BLaER1 treated with 17β-estradiol and CSF1 and Interleukin-3, amounts not matched to agents 10 nM and 100 nM (cell line): Measurements from ENCODE around the gene KRTAP1-3.
A peak's percentile ranks its signal among the peaks of the same experiment; 100 is the strongest.
"Not testable (repeated sequence)": the region's sequence is repeated elsewhere in the genome, so short reads cannot be mapped to it uniquely, and the experiment has no call there.

Experiments
- H3K27ac ChIP-seq, 11 experiments: shearing (Covaris generic); formaldehyde crosslinking; 2 replicates each; pipeline ENCODE4 v1.8.1; 2022
- H3K27me3 ChIP-seq, 11 experiments: shearing (Covaris generic); formaldehyde crosslinking; 2 replicates each; pipeline ENCODE4 v1.8.1; 2022
- H3K36me3 ChIP-seq, 11 experiments: shearing (Covaris generic); formaldehyde crosslinking; 2 replicates each; pipeline ENCODE4 v1.8.1; 2022
- H3K4me1 ChIP-seq, 10 experiments: shearing (Covaris generic); formaldehyde crosslinking; 2 replicates each; pipeline ENCODE4 v1.8.1; 2022
- H3K4me2 ChIP-seq, 11 experiments: shearing (Covaris generic); formaldehyde crosslinking; 2 replicates each; pipeline ENCODE4 v1.8.1; 2022
- H3K4me3 ChIP-seq, 10 experiments: shearing (Covaris generic); formaldehyde crosslinking; 2 replicates each; pipeline ENCODE4 v1.8.1; 2022
- H3K9ac ChIP-seq, 11 experiments: shearing (Covaris generic); formaldehyde crosslinking; 2 replicates each; pipeline ENCODE4 v1.8.1; 2022
- H3K9me3 ChIP-seq, 11 experiments: shearing (Covaris generic); formaldehyde crosslinking; replicated peaks in 1 of 11; 2 replicates each; pipeline ENCODE4 v1.8.1; 2022
- H4K20me1 ChIP-seq, 11 experiments: shearing (Covaris generic); formaldehyde crosslinking; 2 replicates each; pipeline ENCODE4 v1.8.1; 2022
- Cebpa-rat ChIP-seq, 11 experiments: shearing (Covaris generic); IDR thresholded peaks; 2 replicates each; pipeline ENCODE4 v1.8.1; 2022

The KRTAP1-3 gene

GRCh38 chr17:41065829-41066624 lies 31.4 kb upstream of the KRTAP1-3 start, which contains the start of gene KRTAP2-4:
Gene KRTAP2-4, minus strand, starts transcription at chr17:41065879. Its CDS starts 34 bp downstream, at chr17:41065845.
- Histone ChIP-seq H4K20me1 (no peaks in the 10 kb centered on the region), H3K9me3 (no peaks in the 10 kb centered on the region), H3K27ac (no peak within 1 kb of the TSS), H3K4me2 (no peak within 1 kb of the TSS), H3K4me1 (no peaks in the 10 kb centered on the region), H3K36me3 (no peaks in the 10 kb centered on the region), H3K27me3 (no peaks in the 10 kb centered on the region), H3K4me3 (no peak within 1 kb of the TSS), H3K9ac (no peak within 1 kb of the TSS)
- peak in 1 of 11 experiments; percentile 21; a peak in 1 of 22 replicates for TF ChIP-seq Cebpa-rat (IDR thresholded peaks at IDR 0.05)

- H3K4me2 ChIP-seq, H3K27me3 ChIP-seq, H3K9ac ChIP-seq, H3K9me3 ChIP-seq, H3K36me3 ChIP-seq, H3K27ac ChIP-seq, H3K4me1 ChIP-seq, H4K20me1 ChIP-seq, H3K4me3 ChIP-seq: not testable (repeated sequence)
Observed at GRCh38 chr17:41065016-41065689, 30.5 kb upstream of the KRTAP1-3 start.

GRCh38 chr17:41064301-41064700 lies 29.6 kb upstream of the KRTAP1-3 start:
- Histone ChIP-seq H3K4me2 (no peak overlapping the region), H3K36me3 (no peaks in the 10 kb centered on the region), H4K20me1 (no peaks in the 10 kb centered on the region), H3K9ac (no peak overlapping the region), H3K4me1 (no peaks in the 10 kb centered on the region), H3K27ac (no peak overlapping the region), H3K27me3 (no peaks in the 10 kb centered on the region), H3K4me3 (no peak overlapping the region), H3K9me3 (no peaks in the 10 kb centered on the region)
- TF ChIP-seq Cebpa-rat (IDR thresholded peaks at IDR 0.05): no peak

GRCh38 chr17:41063449-41063848 lies 28.8 kb upstream of the KRTAP1-3 start:
- Histone ChIP-seq H3K27me3 (no peaks in the 10 kb centered on the region), H3K9ac (no peak overlapping the region), H3K4me2 (no peak overlapping the region), H3K9me3 (no peaks in the 10 kb centered on the region), H4K20me1 (no peaks in the 10 kb centered on the region), H3K4me1 (no peaks in the 10 kb centered on the region), H3K27ac (no peak overlapping the region), H3K36me3 (no peaks in the 10 kb centered on the region), H3K4me3 (no peak overlapping the region)
- TF ChIP-seq Cebpa-rat (IDR thresholded peaks at IDR 0.05): no peak

- no peak for TF ChIP-seq Cebpa-rat (IDR thresholded peaks at IDR 0.05)
- H3K4me1 ChIP-seq: no peaks in the 10 kb centered on the region
- H3K27me3 ChIP-seq: no peaks in the 10 kb centered on the region
- no peak overlapping the region for H3K9ac ChIP-seq
- no peaks in the 10 kb centered on the region for H4K20me1 ChIP-seq
- peaks cover 0 to 7% (median 0%) of the 10 kb centered on the region in 11 experiments; a peak in 1 of 22 replicates for H3K9me3 ChIP-seq
- no peaks in the 10 kb centered on the region for H3K36me3 ChIP-seq
- H3K4me2 ChIP-seq: no peak overlapping the region
- no peak overlapping the region for H3K27ac ChIP-seq
- H3K4me3 ChIP-seq: no peak overlapping the region
Observed at GRCh38 chr17:41061964-41062363, 27.3 kb upstream of the KRTAP1-3 start.

GRCh38 chr17:41060052-41060604 lies 25.5 kb upstream of the KRTAP1-3 start, which contains the start of gene KRTAP2-3:
Gene KRTAP2-3, minus strand, starts transcription at chr17:41060114. Its CDS starts 64 bp downstream, at chr17:41060050.
- no peak for TF ChIP-seq Cebpa-rat (IDR thresholded peaks at IDR 0.05)
- Histone ChIP-seq H3K36me3 (no peaks in the 10 kb centered on the region), H3K27me3 (no peaks in the 10 kb centered on the region), H3K4me2 (no peak within 1 kb of the TSS), H3K9ac (no peak within 1 kb of the TSS), H3K9me3 (peaks cover 0 to 8% (median 0%) of the 10 kb centered on the region in 11 experiments; a peak in 1 of 22 replicates), H3K4me1 (no peaks in the 10 kb centered on the region), H4K20me1 (no peaks in the 10 kb centered on the region), H3K27ac (no peak within 1 kb of the TSS), H3K4me3 (no peak within 1 kb of the TSS)

- not testable (repeated sequence) for H3K27ac ChIP-seq, H3K4me3 ChIP-seq, H3K27me3 ChIP-seq, H3K36me3 ChIP-seq, H3K4me1 ChIP-seq, H4K20me1 ChIP-seq, H3K9ac ChIP-seq, H3K4me2 ChIP-seq, H3K9me3 ChIP-seq
Observed at GRCh38 chr17:41059276-41060051, 24.8 kb upstream of the KRTAP1-3 start.

- TF ChIP-seq Cebpa-rat (IDR thresholded peaks at IDR 0.05): no peak
- H3K9ac ChIP-seq: no peak overlapping the region
- no peaks in the 10 kb centered on the region for H4K20me1 ChIP-seq
- H3K9me3 ChIP-seq: peaks cover 0 to 8% (median 0%) of the 10 kb centered on the region in 11 experiments; a peak in 2 of 22 replicates
- no peak overlapping the region for H3K27ac ChIP-seq
- no peak overlapping the region for H3K4me2 ChIP-seq
- H3K27me3 ChIP-seq: no peaks in the 10 kb centered on the region
- H3K36me3 ChIP-seq: no peaks in the 10 kb centered on the region
- no peaks in the 10 kb centered on the region for H3K4me1 ChIP-seq
- no peak overlapping the region for H3K4me3 ChIP-seq
Observed at GRCh38 chr17:41058741-41059140, 24.1 kb upstream of the KRTAP1-3 start.

GRCh38 chr17:41057547-41057946 lies 22.9 kb upstream of the KRTAP1-3 start:
- Histone ChIP-seq H3K9me3 (peaks cover 0 to 15% (median 3%) of the 10 kb centered on the region in 11 experiments; a peak in 5 of 22 replicates), H3K36me3 (no peaks in the 10 kb centered on the region), H3K4me2 (no peak overlapping the region), H3K4me1 (no peaks in the 10 kb centered on the region), H3K27ac (no peak overlapping the region), H3K9ac (no peak overlapping the region), H4K20me1 (no peaks in the 10 kb centered on the region), H3K27me3 (no peaks in the 10 kb centered on the region), H3K4me3 (no peak overlapping the region)
- no peak for TF ChIP-seq Cebpa-rat (IDR thresholded peaks at IDR 0.05)

GRCh38 chr17:41055130-41055529 lies 20.5 kb upstream of the KRTAP1-3 start, which contains the start of gene KRTAP2-2:
Gene KRTAP2-2, minus strand, starts transcription at chr17:41055230. Its CDS starts 19 bp downstream, at chr17:41055211.
- not testable (repeated sequence) for H3K4me3 ChIP-seq, H3K4me1 ChIP-seq, H3K27ac ChIP-seq, H3K27me3 ChIP-seq, H3K9ac ChIP-seq, H3K4me2 ChIP-seq, H4K20me1 ChIP-seq, H3K36me3 ChIP-seq
- H3K9me3 ChIP-seq: peaks cover 0 to 15% (median 3%) of the 10 kb centered on the region in 11 experiments; a peak in 5 of 22 replicates

- H3K4me1 ChIP-seq, H4K20me1 ChIP-seq, H3K27me3 ChIP-seq, H3K9ac ChIP-seq, H3K4me2 ChIP-seq, H3K4me3 ChIP-seq, H3K27ac ChIP-seq, H3K36me3 ChIP-seq: not testable (repeated sequence)
- H3K9me3 ChIP-seq: peaks cover 0 to 15% (median 3%) of the 10 kb centered on the region in 11 experiments; a peak in 5 of 22 replicates
Observed at GRCh38 chr17:41054556-41054955, 19.9 kb upstream of the KRTAP1-3 start.
